GM12874 (cell line): ENCODE results near the gene CFAP74.

Source experiments
- TF ChIP-seq, protein P1 (sequence below): IDR thresholded peaks from 2 replicates; pipeline ENCODE4 v1.5.1; 2011; ENCODE audit warnings: low read depth, mild to moderate bottlenecking, control low read depth, low read length, moderate library complexity; ENCODE audit not compliant: insufficient read depth

Gene CFAP74

DNA sequence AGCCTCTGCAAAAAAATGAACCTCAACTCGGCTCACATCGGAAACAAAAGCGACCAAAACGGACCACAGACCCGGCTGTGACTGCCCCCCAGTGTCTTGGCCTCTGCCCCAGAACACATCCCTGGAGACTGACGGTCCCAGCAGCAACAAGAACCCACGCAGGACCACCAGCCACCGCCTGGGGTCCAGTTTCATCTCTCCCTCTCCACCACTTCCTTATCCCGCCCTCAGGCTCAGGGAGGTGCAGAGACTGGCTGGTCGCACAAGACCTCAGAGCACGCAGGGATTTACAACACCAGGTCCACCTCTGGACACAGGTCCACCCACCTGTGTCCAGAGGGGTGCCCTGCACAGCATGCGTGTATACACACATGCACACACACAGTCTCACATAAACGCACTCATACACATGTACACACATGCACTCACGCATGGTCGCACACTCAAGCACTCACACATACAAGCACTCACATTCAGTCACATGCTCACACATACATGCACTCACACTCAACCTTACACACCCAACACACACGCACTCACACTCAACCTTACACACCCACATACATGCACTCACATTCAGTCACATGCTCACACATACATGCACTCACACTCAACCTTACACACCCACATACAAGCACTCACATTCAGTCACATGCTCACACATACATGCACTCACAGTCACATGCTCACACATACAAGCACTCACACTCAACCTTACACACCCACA lies 65.9 kb downstream of the CFAP74 start:
- TF ChIP-seq, protein P1, sequence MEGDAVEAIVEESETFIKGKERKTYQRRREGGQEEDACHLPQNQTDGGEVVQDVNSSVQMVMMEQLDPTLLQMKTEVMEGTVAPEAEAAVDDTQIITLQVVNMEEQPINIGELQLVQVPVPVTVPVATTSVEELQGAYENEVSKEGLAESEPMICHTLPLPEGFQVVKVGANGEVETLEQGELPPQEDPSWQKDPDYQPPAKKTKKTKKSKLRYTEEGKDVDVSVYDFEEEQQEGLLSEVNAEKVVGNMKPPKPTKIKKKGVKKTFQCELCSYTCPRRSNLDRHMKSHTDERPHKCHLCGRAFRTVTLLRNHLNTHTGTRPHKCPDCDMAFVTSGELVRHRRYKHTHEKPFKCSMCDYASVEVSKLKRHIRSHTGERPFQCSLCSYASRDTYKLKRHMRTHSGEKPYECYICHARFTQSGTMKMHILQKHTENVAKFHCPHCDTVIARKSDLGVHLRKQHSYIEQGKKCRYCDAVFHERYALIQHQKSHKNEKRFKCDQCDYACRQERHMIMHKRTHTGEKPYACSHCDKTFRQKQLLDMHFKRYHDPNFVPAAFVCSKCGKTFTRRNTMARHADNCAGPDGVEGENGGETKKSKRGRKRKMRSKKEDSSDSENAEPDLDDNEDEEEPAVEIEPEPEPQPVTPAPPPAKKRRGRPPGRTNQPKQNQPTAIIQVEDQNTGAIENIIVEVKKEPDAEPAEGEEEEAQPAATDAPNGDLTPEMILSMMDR = no peak

DNA sequence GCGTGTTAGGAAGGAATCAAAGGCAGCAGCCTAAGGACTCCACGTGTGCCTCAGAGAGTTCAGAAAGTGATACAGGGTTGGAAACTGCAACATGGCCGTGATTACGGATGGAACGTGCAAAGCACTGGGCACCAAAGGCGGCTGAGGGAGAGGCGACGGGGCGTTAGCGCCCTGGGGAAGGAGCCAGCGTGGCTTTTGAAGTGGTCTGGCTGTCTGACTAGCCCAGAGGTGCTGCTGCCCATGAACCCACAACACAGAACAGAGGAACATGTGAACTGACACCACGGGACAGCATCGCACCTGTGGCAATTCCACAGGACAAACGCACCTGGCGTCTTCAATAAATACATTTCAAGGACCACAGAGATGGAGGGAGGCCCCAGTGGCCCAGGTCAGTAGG lies 66.5 kb downstream of the CFAP74 start:
- TF ChIP-seq, protein P1 = no peak

- TF ChIP-seq, protein P1 = no peak
Observed at GRCh38 chr1:1929639-1930545, 73.7 kb downstream of the CFAP74 start.

- TF ChIP-seq, protein P1 = no peak
Observed at GRCh38 chr1:1929102-1929638, 74.4 kb downstream of the CFAP74 start.

DNA sequence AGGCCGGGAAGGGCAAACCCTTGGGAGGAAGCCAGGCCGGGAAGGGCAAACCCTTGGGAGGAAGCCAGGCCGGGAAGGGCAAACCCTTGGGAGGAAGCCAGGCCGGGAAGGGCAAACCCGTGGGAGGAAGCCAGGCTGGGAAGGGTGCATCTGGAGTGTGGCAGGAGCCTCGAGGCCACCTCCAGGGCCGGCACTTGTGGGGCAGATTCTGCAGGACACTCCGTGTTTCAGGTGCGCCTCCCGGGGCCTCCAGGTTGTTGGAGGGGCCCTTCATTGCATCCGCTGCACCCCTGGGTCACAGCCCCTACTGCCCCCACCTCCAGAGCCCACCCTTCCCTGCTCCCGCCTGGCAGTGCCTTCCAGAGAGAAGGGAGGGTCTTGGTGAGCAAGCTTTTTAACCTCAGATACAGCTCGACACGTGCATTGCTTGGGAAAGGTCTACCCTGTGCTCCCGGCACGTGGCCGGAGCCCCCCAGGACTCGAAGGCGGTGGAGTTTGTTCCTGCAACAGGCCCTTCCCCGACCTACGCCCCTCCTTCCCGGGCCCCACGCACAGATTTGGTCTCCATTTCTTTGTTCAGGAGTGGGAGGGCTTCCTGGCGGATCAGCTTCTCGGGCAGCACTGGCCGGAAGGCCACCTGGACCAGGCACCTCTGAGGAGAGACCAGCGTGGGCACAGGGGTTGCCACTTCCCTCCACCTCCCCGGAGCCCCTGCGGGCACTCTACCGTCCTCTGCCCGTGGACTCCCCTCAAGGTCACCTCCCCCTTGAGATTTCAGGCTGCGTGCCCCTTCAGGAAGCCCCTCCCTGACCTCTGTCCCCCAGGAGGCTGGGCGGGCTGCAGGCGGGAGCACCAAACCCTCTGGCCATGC lies 75.1 kb downstream of the CFAP74 start:
- TF ChIP-seq, protein P1 = no peak

- TF ChIP-seq, protein P1 = no peak
Observed at GRCh38 chr1:1927751-1928150, 75.8 kb downstream of the CFAP74 start.
